Dedifferentiated amniotic fluid mesenchymal stem cell (primary cell): Measurements from ENCODE around the gene ALDH7A1.
"Not testable (repeated sequence)": the region's sequence is repeated elsewhere in the genome, so short reads cannot be mapped to it uniquely, and the experiment has no call there.

Experiments
- DNase-seq: peaks from one replicate; pipeline ENCODE4 v3.0.0-alpha.2; 2016; ENCODE audit errors: extremely low spot score

ALDH7A1 gene

DNA sequence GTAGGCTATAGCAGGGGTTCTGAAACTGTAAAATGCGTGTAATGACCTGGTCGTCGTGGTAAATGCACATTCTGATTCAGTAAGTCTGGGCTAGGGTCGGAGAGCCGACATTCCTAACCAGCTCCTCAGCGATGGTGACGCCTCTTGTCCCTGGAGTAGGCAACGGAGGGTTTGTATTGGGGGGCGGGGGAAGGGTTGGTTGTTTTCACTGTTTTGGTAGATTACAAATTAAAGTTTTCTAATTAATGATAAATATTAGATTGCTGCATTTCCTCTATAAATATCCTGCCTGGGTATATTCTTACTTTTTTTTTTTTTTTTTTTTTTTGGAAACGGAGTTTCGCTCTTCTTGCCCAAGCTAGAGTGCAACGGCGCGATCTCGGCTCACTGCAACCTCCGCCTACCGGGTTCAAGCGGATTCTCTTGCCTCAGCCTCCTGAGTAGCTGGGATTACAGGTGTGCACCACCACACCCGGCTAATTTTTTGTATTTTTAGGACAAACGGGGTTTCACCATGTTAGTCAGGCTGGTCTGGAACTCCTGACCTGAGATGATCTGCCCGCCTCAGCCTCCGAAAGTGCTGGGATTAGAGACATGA is 566 bp upstream of the ALDH7A1 start:
- no peak for DNase-seq

DNA sequence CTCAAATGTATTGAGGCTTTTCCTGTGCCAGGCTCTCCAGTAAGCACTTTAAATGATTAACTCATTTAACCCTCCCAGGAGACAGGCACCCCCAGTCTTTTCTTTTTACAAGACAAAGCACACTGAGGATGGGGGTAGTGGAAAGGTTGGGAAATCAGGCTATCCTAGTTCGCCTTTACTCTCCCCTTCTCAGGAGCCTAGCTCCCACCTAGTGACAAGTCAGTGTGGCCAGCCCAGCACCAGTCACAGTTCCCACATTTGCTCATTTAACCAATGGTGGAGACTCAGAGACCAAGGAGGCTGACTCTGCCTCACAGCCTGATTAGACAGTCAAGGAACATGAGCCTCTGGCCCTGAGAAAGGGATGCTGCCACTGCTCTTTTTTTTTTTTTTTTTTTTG is 3.5 kb downstream of the ALDH7A1 start:
- DNase-seq: no peak

GRCh38 chr5:126589536-126590297 is 5.3 kb downstream of the ALDH7A1 start:
- no peak for DNase-seq

GRCh38 chr5:126587551-126588390 is 7.2 kb downstream of the ALDH7A1 start:
- no peak for DNase-seq

- DNase-seq: no peak
Measured at GRCh38 chr5:126583761-126584160, 11.3 kb downstream of the ALDH7A1 start.

GRCh38 chr5:126579716-126580115 is 15.3 kb downstream of the ALDH7A1 start:
- no peak for DNase-seq

- no peak for DNase-seq
Measured at GRCh38 chr5:126577415-126577814, 17.6 kb downstream of the ALDH7A1 start.

GRCh38 chr5:126576974-126577373 is 18.0 kb downstream of the ALDH7A1 start:
- no peak for DNase-seq

GRCh38 chr5:126575644-126576043 is 19.4 kb downstream of the ALDH7A1 start:
- no peak for DNase-seq

- DNase-seq: no peak
Measured at GRCh38 chr5:126568206-126568755, 26.7 kb downstream of the ALDH7A1 start.

- DNase-seq: no peak
Measured at GRCh38 chr5:126562823-126563222, 32.2 kb downstream of the ALDH7A1 start.

- DNase-seq: no peak
Measured at GRCh38 chr5:126561908-126562307, 33.1 kb downstream of the ALDH7A1 start.

DNA sequence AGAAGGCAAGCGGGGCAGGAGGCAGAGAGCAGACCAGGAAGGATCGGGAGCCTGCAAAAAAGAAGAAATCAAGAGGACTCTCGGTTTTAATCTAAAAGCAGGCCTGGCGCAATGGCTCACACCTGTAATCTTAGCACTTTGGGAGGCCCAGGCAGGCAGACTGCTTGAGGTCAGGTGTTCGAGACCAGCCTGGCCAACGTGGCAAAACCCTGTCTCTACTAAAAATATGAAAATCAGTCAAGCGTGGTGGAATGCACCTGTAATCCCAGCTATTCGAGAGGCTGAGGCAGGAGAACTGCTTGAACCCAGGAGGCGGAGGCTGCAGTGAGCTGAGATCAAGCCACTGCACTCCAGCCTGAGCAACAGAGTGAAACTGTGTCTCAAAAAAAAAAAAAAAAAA is 39.9 kb downstream of the ALDH7A1 start:
- not testable (repeated sequence) for DNase-seq

DNA sequence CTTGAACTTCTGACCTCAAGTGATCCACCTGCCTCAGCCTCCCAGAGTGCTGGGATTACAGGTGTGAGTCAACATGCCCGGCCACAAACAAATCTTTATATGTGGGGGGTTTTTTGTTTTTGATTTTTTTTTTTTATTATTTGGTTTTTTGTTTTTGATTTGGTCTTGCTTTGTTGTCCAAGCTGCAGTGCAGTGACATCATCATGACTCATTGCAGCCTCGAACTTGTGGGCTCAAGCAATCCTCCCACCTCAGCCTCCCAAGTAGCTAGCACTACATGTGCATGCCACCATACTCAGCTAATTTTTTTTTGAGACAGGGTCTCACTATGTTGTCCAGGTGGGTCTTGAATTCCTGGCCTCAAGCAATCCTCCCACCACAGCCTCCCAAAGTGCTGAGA is 42.4 kb downstream of the ALDH7A1 start:
- DNase-seq: no peak

DNA sequence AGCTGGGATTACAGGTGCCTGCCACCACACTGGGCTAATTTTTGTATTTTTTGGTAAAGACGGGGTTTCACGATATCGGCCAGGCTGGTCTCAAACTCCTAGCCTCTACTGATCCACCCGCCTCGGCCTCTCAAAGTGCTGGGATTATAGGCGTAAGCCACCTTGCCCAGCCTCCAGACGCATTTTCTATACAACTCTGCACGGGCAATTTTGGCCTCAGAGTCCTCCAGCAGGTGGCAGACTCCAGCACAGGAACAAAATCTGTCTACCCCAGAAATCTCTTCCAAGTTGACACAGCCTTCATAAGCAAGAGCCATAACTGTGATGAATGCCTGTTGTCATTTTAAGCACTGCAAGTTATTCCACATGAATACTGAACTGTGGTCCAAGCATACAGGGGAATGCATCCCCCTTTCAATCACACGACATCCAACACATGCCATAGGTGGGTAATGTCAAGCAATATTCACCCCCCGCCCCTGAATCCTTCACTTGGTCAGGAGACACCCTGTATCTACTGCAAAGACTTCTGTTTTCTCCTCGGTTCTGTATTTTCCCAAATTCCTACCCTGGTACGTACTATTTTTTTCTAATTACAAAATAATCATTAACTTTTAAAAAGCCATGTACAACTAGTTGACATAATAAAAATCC is 50.8 kb downstream of the ALDH7A1 start:
- no peak for DNase-seq

DNA sequence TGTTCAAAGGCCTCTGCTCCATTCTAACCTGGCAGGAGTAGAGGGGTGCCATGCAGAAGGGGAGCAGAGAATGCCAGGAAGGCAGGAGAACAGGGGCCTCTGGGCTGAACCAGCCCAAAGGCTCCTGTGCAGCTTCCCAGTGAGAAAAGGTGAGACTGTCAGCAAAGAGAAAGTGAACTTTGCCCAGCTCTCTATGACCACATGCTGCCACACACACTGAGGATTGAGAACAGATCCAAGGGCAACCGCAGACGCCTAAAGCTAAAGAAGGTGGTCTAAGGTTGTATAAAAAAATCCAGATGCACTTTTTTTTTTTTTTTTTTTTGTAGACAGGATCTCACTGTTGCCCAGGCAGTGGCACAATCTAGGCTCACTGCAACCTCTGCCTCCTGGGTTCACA is 51.4 kb downstream of the ALDH7A1 start:
- DNase-seq: no peak

DNA sequence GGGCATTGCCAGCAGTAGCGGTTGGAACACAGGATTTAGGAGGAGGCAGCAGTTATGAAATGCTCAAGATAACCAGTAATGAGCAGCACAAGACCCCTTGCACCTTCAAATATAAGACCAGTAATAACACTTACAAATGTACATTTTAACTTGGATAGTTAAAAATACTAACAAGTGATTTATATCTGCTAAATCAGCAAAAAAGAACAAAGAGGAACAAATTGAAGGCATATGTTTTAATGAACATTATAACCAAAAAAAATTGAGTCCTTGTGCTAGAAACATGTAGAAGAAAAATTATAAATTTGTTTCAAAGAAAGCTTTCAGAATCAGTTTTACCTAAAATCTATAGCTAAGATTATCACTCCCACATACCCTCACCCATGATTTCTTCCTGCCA is 52.0 kb downstream of the ALDH7A1 start:
- DNase-seq: no peak

GRCh38 chr5:126542441-126542840 is 52.6 kb downstream of the ALDH7A1 start:
- DNase-seq: no peak

DNA sequence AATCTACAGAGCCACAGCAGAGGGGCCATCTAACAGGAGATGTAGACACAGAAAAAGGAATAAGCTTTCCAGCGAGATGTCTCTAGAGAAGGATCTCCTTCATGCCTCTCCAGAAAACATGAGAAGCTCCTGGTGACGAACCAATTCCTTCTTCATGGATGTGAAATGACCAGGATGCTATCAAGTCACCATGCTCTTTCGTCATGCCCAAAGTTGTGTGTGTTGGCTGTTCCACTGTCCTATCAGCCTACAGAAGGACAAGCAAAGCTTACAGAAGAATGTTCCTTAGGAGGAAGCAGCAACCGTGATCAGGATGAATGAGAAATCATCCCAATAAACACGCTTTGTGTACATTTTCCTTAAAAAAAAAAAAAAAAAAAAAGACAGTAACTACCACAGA is 54.4 kb downstream of the ALDH7A1 start:
- DNase-seq: no peak

DNA sequence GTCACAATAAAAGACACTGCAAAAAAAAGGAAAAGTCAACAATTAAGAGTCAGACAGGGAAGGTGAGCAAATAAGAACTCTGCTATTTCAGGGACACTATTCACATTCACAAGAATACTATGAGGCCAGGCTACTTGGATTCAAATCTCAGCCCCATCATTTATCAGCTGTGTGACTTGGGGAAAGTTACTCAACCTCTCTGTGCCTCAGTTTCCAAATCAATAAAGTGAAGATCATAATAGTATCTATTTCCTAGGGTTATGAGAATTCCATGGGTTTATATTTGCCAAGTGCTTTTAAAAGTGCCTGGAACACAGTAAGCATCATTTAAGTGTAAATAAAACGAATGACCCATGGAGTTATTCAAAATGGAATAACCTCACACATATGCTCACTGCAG is 56.4 kb downstream of the ALDH7A1 start:
- no peak for DNase-seq

- DNase-seq: no peak
Measured at GRCh38 chr5:126536874-126537273, 58.1 kb downstream of the ALDH7A1 start.
